ENCODE results near the gene TBC1D1.

Gene TBC1D1

DNA sequence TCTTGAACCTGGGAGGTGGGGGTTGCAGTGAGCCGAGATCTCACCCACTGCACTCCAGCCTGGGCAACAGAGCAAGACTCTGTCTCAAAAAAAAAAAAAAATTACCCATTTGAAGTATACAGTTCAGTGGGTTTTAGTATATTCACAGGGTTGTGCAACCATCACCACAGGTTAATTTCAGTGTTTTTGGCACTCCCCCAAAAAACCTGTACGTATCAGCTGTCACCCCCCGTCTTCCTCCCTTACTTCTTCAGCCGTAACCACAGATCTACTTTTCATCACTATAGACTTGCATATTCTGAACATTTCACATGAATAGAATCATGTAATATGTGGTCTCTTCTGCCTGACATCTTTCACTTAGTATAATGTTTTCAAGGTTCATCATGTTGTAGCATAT, 57.7 kb downstream of the TBC1D1 start:
- H2BK120ac ChIP-seq (ENCODE audit: low read depth, low read length): no peak overlapping the region
- no peak overlapping the region for H3K14ac ChIP-seq (ENCODE audit: low read length)
- H3K4me2 ChIP-seq (ENCODE audit: insufficient read depth, low read length, poor library complexity, severe bottlenecking): no peak overlapping the region
- H3K23ac ChIP-seq (ENCODE audit: low read depth, low read length, poor library complexity): no peak overlapping the region
- H3K18ac ChIP-seq (ENCODE audit: low read length): no peak overlapping the region
- no peak overlapping the region for H4K91ac ChIP-seq (ENCODE audit: low read depth, low read length, poor library complexity)
- no peak overlapping the region for H4K8ac ChIP-seq (ENCODE audit: low read depth, low read length)
- no peak overlapping the region for H2BK12ac ChIP-seq (ENCODE audit: low read length)
- H3K27ac ChIP-seq (replicated peaks; ENCODE audit: low read length): no peak overlapping the region
- H2AK5ac ChIP-seq (ENCODE audit: low read depth, low read length): no peak overlapping the region
- WGBS, 2 donors (ENCODE audit: extremely low coverage in 2 of 2, insufficient read length in 2 of 2, insufficient replicate concordance in 1 of 2): no CpG with 5 or more reads among the region's 4 CpGs
- H2BK15ac ChIP-seq (ENCODE audit: low read length): no peak overlapping the region
- no peak overlapping the region for H2AFZ ChIP-seq (ENCODE audit: low read length)
- no peaks in the 10 kb centered on the region for H3K27me3 ChIP-seq (ENCODE audit: control insufficient read depth in 3 of 3, insufficient read depth in 3 of 3, low read depth in 1 of 3, low read length in 3 of 3)
- H3K79me1 ChIP-seq (ENCODE audit: low read depth, low read length): no peaks in the 10 kb centered on the region
- H3K4ac ChIP-seq (ENCODE audit: low read length): no peak overlapping the region
- no peak for DNase-seq (ENCODE audit: low spot score)
- H3K9me3 ChIP-seq (replicated peaks in 1 of 2; ENCODE audit: control insufficient read depth in 2 of 2, insufficient read depth in 1 of 2, low read depth in 1 of 2, low read length in 2 of 2): no peaks in the 10 kb centered on the region
- H3K9ac ChIP-seq (ENCODE audit: low read depth, low read length, poor library complexity): no peak overlapping the region
- no peaks in the 10 kb centered on the region for H3K36me3 ChIP-seq (replicated peaks in 1 of 2; ENCODE audit: control insufficient read depth in 2 of 2, insufficient read depth in 2 of 2, low read length in 2 of 2)
- no peak overlapping the region for H3K4me3 ChIP-seq (ENCODE audit: low read length in 2 of 2)
- H2BK5ac ChIP-seq (ENCODE audit: low read length): no peak overlapping the region
- H3K4me1 ChIP-seq (ENCODE audit: control insufficient read depth in 2 of 2, insufficient read depth in 1 of 2, low read depth in 1 of 2, low read length in 2 of 2): no peaks in the 10 kb centered on the region

DNA sequence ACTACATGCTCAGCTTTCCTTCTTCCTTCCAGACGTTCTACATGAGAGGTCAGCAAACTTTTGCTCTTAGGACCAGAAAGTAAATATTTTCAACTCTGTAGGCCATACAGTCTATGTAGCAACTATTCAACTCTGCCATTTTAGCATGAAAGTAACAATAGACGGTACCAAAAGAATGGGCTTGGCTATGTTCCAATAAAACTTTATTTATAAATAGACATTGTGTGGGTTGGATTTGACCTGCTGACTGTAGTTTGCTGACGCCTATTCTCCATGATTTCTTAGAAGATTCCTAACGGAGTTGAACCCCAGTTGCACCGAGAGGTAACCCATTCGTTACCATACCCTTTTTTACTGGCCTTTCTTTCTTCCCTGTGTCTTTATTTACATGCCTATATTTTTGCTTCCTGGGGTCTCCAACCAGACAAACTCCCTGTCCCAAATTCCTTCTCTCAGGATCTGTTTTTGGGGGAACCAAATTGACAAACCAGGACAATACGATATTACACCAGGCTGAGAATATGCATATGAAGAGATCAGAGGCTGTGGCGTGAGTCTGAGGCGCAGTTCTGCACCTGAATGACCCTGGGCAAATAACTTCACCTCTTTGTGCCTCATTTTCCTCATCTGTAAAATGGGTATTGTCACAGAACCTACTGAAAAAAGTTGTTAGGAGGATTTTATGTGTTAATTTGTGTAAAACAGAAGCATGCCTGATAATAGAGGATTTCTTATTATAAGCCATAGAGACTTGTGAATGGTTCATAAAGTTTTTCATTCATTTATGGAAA, 58.9 kb downstream of the TBC1D1 start:
- no peak overlapping the region for H2AK5ac ChIP-seq (ENCODE audit: low read depth, low read length)
- H3K4ac ChIP-seq (ENCODE audit: low read length): no peak overlapping the region
- no peak for DNase-seq (ENCODE audit: low spot score)
- no peak overlapping the region for H2AFZ ChIP-seq (ENCODE audit: low read length)
- no peak overlapping the region for H3K27ac ChIP-seq (replicated peaks; ENCODE audit: low read length)
- no peak overlapping the region for H2BK12ac ChIP-seq (ENCODE audit: low read length)
- H3K4me1 ChIP-seq (ENCODE audit: control insufficient read depth in 2 of 2, insufficient read depth in 1 of 2, low read depth in 1 of 2, low read length in 2 of 2): no peaks in the 10 kb centered on the region
- no peak overlapping the region for H2BK15ac ChIP-seq (ENCODE audit: low read length)
- no peaks in the 10 kb centered on the region for H3K79me1 ChIP-seq (ENCODE audit: low read depth, low read length)
- H3K9me3 ChIP-seq (replicated peaks in 1 of 2; ENCODE audit: control insufficient read depth in 2 of 2, insufficient read depth in 1 of 2, low read depth in 1 of 2, low read length in 2 of 2): no peaks in the 10 kb centered on the region
- WGBS, 2 donors (ENCODE audit: extremely low coverage in 2 of 2, insufficient read length in 2 of 2, insufficient replicate concordance in 1 of 2): no CpG with 5 or more reads among the region's 9 CpGs
- H3K27me3 ChIP-seq (ENCODE audit: control insufficient read depth in 3 of 3, insufficient read depth in 3 of 3, low read depth in 1 of 3, low read length in 3 of 3): no peaks in the 10 kb centered on the region
- H4K8ac ChIP-seq (ENCODE audit: low read depth, low read length): no peak overlapping the region
- no peak overlapping the region for H2BK5ac ChIP-seq (ENCODE audit: low read length)
- no peak overlapping the region for H3K4me2 ChIP-seq (ENCODE audit: insufficient read depth, low read length, poor library complexity, severe bottlenecking)
- H3K23ac ChIP-seq (ENCODE audit: low read depth, low read length, poor library complexity): no peak overlapping the region
- H2BK120ac ChIP-seq (ENCODE audit: low read depth, low read length): no peak overlapping the region
- H3K14ac ChIP-seq (ENCODE audit: low read length): no peak overlapping the region
- no peaks in the 10 kb centered on the region for H3K36me3 ChIP-seq (replicated peaks in 1 of 2; ENCODE audit: control insufficient read depth in 2 of 2, insufficient read depth in 2 of 2, low read length in 2 of 2)
- H3K4me3 ChIP-seq (ENCODE audit: low read length in 2 of 2): no peak overlapping the region
- no peak overlapping the region for H3K18ac ChIP-seq (ENCODE audit: low read length)
- no peak overlapping the region for H3K9ac ChIP-seq (ENCODE audit: low read depth, low read length, poor library complexity)
- H4K91ac ChIP-seq (ENCODE audit: low read depth, low read length, poor library complexity): no peak overlapping the region

DNA sequence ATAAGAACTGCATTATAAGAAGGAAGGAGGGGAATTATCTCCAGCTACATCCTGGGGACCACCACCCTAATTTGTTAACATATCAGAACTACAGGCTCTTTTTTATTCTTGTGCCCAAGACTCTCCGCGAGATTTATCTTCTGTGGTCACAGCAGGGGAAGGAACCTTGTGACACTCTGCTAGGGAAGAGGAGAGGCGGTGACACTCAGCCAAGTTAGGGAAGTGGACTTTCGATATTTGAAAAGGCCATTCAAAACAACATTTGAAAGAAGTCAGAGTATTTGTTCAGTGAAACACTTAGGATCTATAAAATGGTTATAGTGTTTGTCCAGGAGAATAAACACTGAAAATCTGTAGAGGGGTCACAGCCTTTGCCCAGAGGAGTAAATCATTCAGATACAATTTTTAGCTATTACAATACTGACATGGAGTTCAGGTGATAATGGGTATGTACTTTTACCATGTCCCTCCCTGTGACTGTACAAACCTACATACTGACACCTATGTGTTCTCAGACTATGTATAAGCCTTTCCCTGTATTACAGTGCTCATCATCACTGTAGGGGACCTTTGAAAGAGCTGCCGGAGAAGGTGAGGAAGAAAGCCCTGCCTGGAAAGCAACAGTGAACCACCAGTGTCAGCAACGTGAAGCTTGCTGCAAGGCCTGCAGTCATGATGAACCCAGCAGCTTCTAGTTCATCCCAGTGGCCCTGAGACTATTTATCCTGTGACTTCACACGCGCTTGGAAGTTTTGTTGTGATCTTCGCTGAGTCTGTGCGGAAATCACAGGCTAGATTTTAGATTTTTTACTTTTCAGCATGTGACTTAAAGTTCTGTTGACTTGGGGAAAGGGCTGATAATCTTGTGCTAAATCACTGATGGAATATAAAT, 60.8 kb downstream of the TBC1D1 start:
- Histone ChIP-seq H3K4me2 (ENCODE audit: insufficient read depth, low read length, poor library complexity, severe bottlenecking) (no peak overlapping the region), H3K27me3 (ENCODE audit: control insufficient read depth in 3 of 3, insufficient read depth in 3 of 3, low read depth in 1 of 3, low read length in 3 of 3) (no peaks in the 10 kb centered on the region), H3K4ac (ENCODE audit: low read length) (no peak overlapping the region), H2BK12ac (ENCODE audit: low read length) (no peak overlapping the region), H3K4me1 (ENCODE audit: control insufficient read depth in 2 of 2, insufficient read depth in 1 of 2, low read depth in 1 of 2, low read length in 2 of 2) (no peaks in the 10 kb centered on the region), H3K18ac (ENCODE audit: low read length) (no peak overlapping the region), H3K36me3 (replicated peaks in 1 of 2; ENCODE audit: control insufficient read depth in 2 of 2, insufficient read depth in 2 of 2, low read length in 2 of 2) (no peaks in the 10 kb centered on the region), H4K8ac (ENCODE audit: low read depth, low read length) (no peak overlapping the region), H3K27ac (replicated peaks; ENCODE audit: low read length) (no peak overlapping the region), H3K9ac (ENCODE audit: low read depth, low read length, poor library complexity) (no peak overlapping the region), H3K14ac (ENCODE audit: low read length) (no peak overlapping the region), H4K91ac (ENCODE audit: low read depth, low read length, poor library complexity) (no peak overlapping the region), H2AK5ac (ENCODE audit: low read depth, low read length) (no peak overlapping the region), H3K79me1 (ENCODE audit: low read depth, low read length) (no peaks in the 10 kb centered on the region), H2AFZ (ENCODE audit: low read length) (no peak overlapping the region), H2BK15ac (ENCODE audit: low read length) (no peak overlapping the region), H3K9me3 (replicated peaks in 1 of 2; ENCODE audit: control insufficient read depth in 2 of 2, insufficient read depth in 1 of 2, low read depth in 1 of 2, low read length in 2 of 2) (no peaks in the 10 kb centered on the region), H3K4me3 (ENCODE audit: low read length in 2 of 2) (no peak overlapping the region), H2BK5ac (ENCODE audit: low read length) (no peak overlapping the region), H3K23ac (ENCODE audit: low read depth, low read length, poor library complexity) (no peak overlapping the region), H2BK120ac (ENCODE audit: low read depth, low read length) (no peak overlapping the region)
- DNase-seq (ENCODE audit: low spot score): no peak
- WGBS, 2 donors (ENCODE audit: extremely low coverage in 2 of 2, insufficient read length in 2 of 2, insufficient replicate concordance in 1 of 2): no CpG with 5 or more reads among the region's 10 CpGs

DNA sequence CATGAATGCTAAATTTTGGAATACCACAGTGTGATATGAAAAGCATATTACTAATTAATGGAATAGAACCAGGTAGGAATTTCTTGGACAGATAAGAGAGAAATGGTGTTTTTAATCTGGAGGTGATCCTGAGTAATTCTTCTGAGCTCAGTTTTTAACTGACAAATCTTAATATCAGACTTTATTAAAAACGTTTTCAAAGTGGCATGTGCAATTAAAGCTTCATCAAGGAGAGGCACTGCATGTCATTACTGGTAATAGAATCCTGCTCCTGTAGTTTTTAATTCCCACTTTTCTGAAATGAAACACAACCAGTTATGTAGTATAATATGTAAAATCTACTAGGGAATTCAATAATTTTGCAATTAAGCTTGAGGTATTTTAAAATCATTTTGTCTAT, 62.3 kb downstream of the TBC1D1 start:
- H3K4me2 ChIP-seq (ENCODE audit: insufficient read depth, low read length, poor library complexity, severe bottlenecking): no peak overlapping the region
- H3K23ac ChIP-seq (ENCODE audit: low read depth, low read length, poor library complexity): no peak overlapping the region
- no peak overlapping the region for H3K9ac ChIP-seq (ENCODE audit: low read depth, low read length, poor library complexity)
- no peak overlapping the region for H3K18ac ChIP-seq (ENCODE audit: low read length)
- no peak overlapping the region for H3K27ac ChIP-seq (replicated peaks; ENCODE audit: low read length)
- no peak overlapping the region for H2AFZ ChIP-seq (ENCODE audit: low read length)
- no peaks in the 10 kb centered on the region for H3K27me3 ChIP-seq (ENCODE audit: control insufficient read depth in 3 of 3, insufficient read depth in 3 of 3, low read depth in 1 of 3, low read length in 3 of 3)
- no peak overlapping the region for H4K91ac ChIP-seq (ENCODE audit: low read depth, low read length, poor library complexity)
- no peak overlapping the region for H2BK15ac ChIP-seq (ENCODE audit: low read length)
- no peak overlapping the region for H3K4ac ChIP-seq (ENCODE audit: low read length)
- no peak overlapping the region for H3K14ac ChIP-seq (ENCODE audit: low read length)
- no peak overlapping the region for H4K8ac ChIP-seq (ENCODE audit: low read depth, low read length)
- no peak overlapping the region for H2BK120ac ChIP-seq (ENCODE audit: low read depth, low read length)
- H2BK12ac ChIP-seq (ENCODE audit: low read length): no peak overlapping the region
- no peaks in the 10 kb centered on the region for H3K4me1 ChIP-seq (ENCODE audit: control insufficient read depth in 2 of 2, insufficient read depth in 1 of 2, low read depth in 1 of 2, low read length in 2 of 2)
- WGBS, 2 donors (ENCODE audit: extremely low coverage in 2 of 2, insufficient read length in 2 of 2, insufficient replicate concordance in 1 of 2): no CpG with 5 or more reads among the region's 1 CpG
- DNase-seq (ENCODE audit: low spot score): no peak
- H3K4me3 ChIP-seq (ENCODE audit: low read length in 2 of 2): no peak overlapping the region
- no peaks in the 10 kb centered on the region for H3K9me3 ChIP-seq (replicated peaks in 1 of 2; ENCODE audit: control insufficient read depth in 2 of 2, insufficient read depth in 1 of 2, low read depth in 1 of 2, low read length in 2 of 2)
- no peaks in the 10 kb centered on the region for H3K36me3 ChIP-seq (replicated peaks in 1 of 2; ENCODE audit: control insufficient read depth in 2 of 2, insufficient read depth in 2 of 2, low read length in 2 of 2)
- no peak overlapping the region for H2BK5ac ChIP-seq (ENCODE audit: low read length)
- no peak overlapping the region for H2AK5ac ChIP-seq (ENCODE audit: low read depth, low read length)
- H3K79me1 ChIP-seq (ENCODE audit: low read depth, low read length): no peaks in the 10 kb centered on the region

Measured in neuronal stem cell (in vitro differentiated cells).